HepG2 (cell line): Measurements from ENCODE around the gene DNAJC2. TPM values are rescaled to one million over a fixed set of nuclear protein-coding genes. Genes with fewer than 3 reads are reported as not detected.

Source experiments
- CERS6 ChIP-seq: sonication (generic); formaldehyde crosslinking; IDR thresholded peaks from 2 replicates; pipeline ENCODE4 v1.5.0; 2020; ENCODE audit warnings: missing genetic modification reagents
- CHCHD3 ChIP-seq: sonication (generic); formaldehyde crosslinking; IDR thresholded peaks from 2 replicates; pipeline ENCODE4 v1.8.0; 2022; ENCODE audit warnings: mild to moderate bottlenecking, missing genetic modification reagents, moderate library complexity
- DRAP1 ChIP-seq: IDR thresholded peaks from 2 replicates; pipeline ENCODE4 v1.6.1; 2016; ENCODE audit warnings: missing genetic modification reagents, missing compliant biosample characterization
- GFI1 ChIP-seq: sonication (generic); formaldehyde crosslinking; IDR thresholded peaks from 2 replicates; pipeline ENCODE4 v1.5.0; 2020; ENCODE audit warnings: missing genetic modification reagents, mild to moderate bottlenecking, borderline replicate concordance
- HCFC1 ChIP-seq: fragments of 150-350 bp; IDR thresholded peaks from 2 replicates; pipeline ENCODE4 v1.6.1; 2014; ENCODE audit warnings: low read depth, low read length
- HDAC2 ChIP-seq: sonication (generic); formaldehyde crosslinking; IDR thresholded peaks from 2 replicates; pipeline ENCODE4 v1.4.0; 2020; ENCODE audit warnings: missing genetic modification reagents
- IRF2 ChIP-seq: IDR thresholded peaks from 2 replicates; pipeline ENCODE4 v1.6.1; 2018; ENCODE audit warnings: missing genetic modification reagents, missing compliant biosample characterization
- MIXL1 ChIP-seq: IDR thresholded peaks from 2 replicates; pipeline ENCODE4 v1.6.1; 2016
- MYC ChIP-seq: sonication (generic); formaldehyde crosslinking; IDR thresholded peaks from 2 replicates; pipeline ENCODE4 v1.9.0; 2021; ENCODE audit warnings: missing genetic modification reagents, borderline replicate concordance
- MYNN ChIP-seq: sonication (generic); formaldehyde crosslinking; IDR thresholded peaks from 2 replicates; pipeline ENCODE4 v1.4.0; 2020; ENCODE audit warnings: mild to moderate bottlenecking, low read depth, missing genetic modification reagents
- REPIN1 ChIP-seq: sonication (generic); formaldehyde crosslinking; IDR thresholded peaks from 2 replicates; pipeline ENCODE4 v1.8.0; 2022; ENCODE audit warnings: missing genetic modification reagents, low read depth, mild to moderate bottlenecking, borderline replicate concordance
- SIN3B ChIP-seq: fragments of 150-350 bp; IDR thresholded peaks from 2 replicates; pipeline ENCODE4 v1.6.1; 2014; ENCODE audit warnings: low read length
- SMC3 ChIP-seq: IDR thresholded peaks from 2 replicates; pipeline ENCODE4 v1.6.1; 2011; ENCODE audit warnings: low read length, improper control_type of control experiment
- TBX2 ChIP-seq: sonication (generic); formaldehyde crosslinking; IDR thresholded peaks from 2 replicates; pipeline ENCODE4 v1.5.0; 2020; ENCODE audit warnings: missing genetic modification reagents, mild to moderate bottlenecking, borderline replicate concordance
- ZBTB1 ChIP-seq: sonication (generic); formaldehyde crosslinking; IDR thresholded peaks from 2 replicates; pipeline ENCODE4 v1.4.0; 2020; ENCODE audit warnings: missing genetic modification reagents, borderline replicate concordance
- ZBTB26 ChIP-seq: IDR thresholded peaks from 2 replicates; pipeline ENCODE4 v1.6.1; 2016; ENCODE audit warnings: missing compliant biosample characterization, missing genetic modification reagents, borderline replicate concordance
- ZNF18 ChIP-seq: sonication (generic); formaldehyde crosslinking; IDR thresholded peaks from 2 replicates; pipeline ENCODE4 v1.8.0; 2022; ENCODE audit warnings: mild to moderate bottlenecking, missing genetic modification reagents; ENCODE audit not compliant: insufficient replicate concordance
- ZNF414 ChIP-seq: sonication (generic); formaldehyde crosslinking; IDR thresholded peaks from 2 replicates; pipeline ENCODE4 v1.5.0; 2020; ENCODE audit warnings: missing genetic modification reagents
- ZNF512 ChIP-seq: sonication (generic); formaldehyde crosslinking; IDR thresholded peaks from 2 replicates; pipeline ENCODE4 v1.4.0; 2020; ENCODE audit warnings: mild to moderate bottlenecking, missing genetic modification reagents
- ZNF724P ChIP-seq: sonication (generic); formaldehyde crosslinking; IDR thresholded peaks from 2 replicates; pipeline ENCODE4 v1.8.0; 2022; ENCODE audit warnings: missing genetic modification reagents, borderline replicate concordance
- ZNF816 ChIP-seq: sonication (generic); formaldehyde crosslinking; IDR thresholded peaks from 2 replicates; pipeline ENCODE4 v1.8.0; 2022; ENCODE audit warnings: missing genetic modification reagents, mild to moderate bottlenecking, borderline replicate concordance
- ZSCAN22 ChIP-seq: sonication (generic); formaldehyde crosslinking; IDR thresholded peaks from 2 replicates; pipeline ENCODE4 v1.4.0; 2020; ENCODE audit warnings: mild to moderate bottlenecking, missing genetic modification reagents
- ZSCAN29 ChIP-seq: sonication (generic); formaldehyde crosslinking; conservative IDR thresholded peaks from 2 replicates; pipeline ENCODE4 v1.4.0; 2020; ENCODE audit warnings: mild to moderate bottlenecking, missing genetic modification reagents
- polyA plus RNA-seq, 8 experiments: library from polyadenylated mRNA; depleted of rRNA in 3 of 8; stranded (reverse) in 7 of 8; unstranded in 1 of 8; fragments of >200 nt; fragmentation: Illumina TruSeq in 4 of 8; extraction: Trizol in 4 of 8; gene quantifications; 2 replicates each; pipeline versions ENCODE4 v1.2.1 to v1.2.3, GENCODE V29; 2011 to 2016; ENCODE audit warnings: low read depth in 4 of 8, missing spikeins in 1 of 8, mixed read lengths in 1 of 8; ENCODE audit not compliant: insufficient read depth in 1 of 8
- total RNA-seq, 5 experiments: library from RNA; depleted of rRNA; stranded (reverse); fragments of >200 nt; fragmentation: Illumina TruSeq; extraction: Trizol; gene quantifications; 2 replicates each; pipeline ENCODE4 v1.2.3, GENCODE V29; 2016; ENCODE audit warnings: low read depth in 1 of 5

Gene DNAJC2
- total and polyA plus RNA-seq, 2 of the 13 experiments (the other 11 are each of a cell fraction or from before 2014, with no cell fraction given): 19.6 to 42.0 TPM

GRCh38 chr7:103344453-103345149 lies at the start of gene DNAJC2 (continued):
- TF ChIP-seq ZBTB26 (CRISPR knock-in tag): peak; percentile 79; the same call in 1 of the 2 replicates
- peak; percentile 80 for TF ChIP-seq ZNF18
- no peak for TF ChIP-seq SMC3
- TF ChIP-seq GFI1 (CRISPR knock-in tag): peak; percentile 73; the same call in 1 of the 2 replicates
- peak; percentile 79 for TF ChIP-seq DRAP1
- TF ChIP-seq ZSCAN29: no peak
- no peak for TF ChIP-seq CERS6 (CRISPR knock-in tag)
- TF ChIP-seq ZNF512: no peak
- peak; percentile 74; the same call in 1 of the 2 replicates for TF ChIP-seq ZSCAN22 (CRISPR knock-in tag)
- peak; percentile 72; the same call in 1 of the 2 replicates for TF ChIP-seq CHCHD3 (CRISPR knock-in tag)
- TF ChIP-seq MYNN (CRISPR knock-in tag): peak; percentile 43; the same call in 1 of the 2 replicates
- TF ChIP-seq IRF2 (CRISPR knock-in tag): peak; percentile 96
- peak; percentile 73; the same call in 1 of the 2 replicates for TF ChIP-seq ZBTB1 (CRISPR knock-in tag)
- peak; percentile 73 for TF ChIP-seq HCFC1
- peak; percentile 91 for TF ChIP-seq SIN3B
- TF ChIP-seq MIXL1 (CRISPR knock-in tag): peak; percentile 92
- peak; percentile 76 for TF ChIP-seq TBX2
- TF ChIP-seq ZNF816 (CRISPR knock-in tag): 0 out of 2 replicates have a peak, but pooled peaks have one; percentile 66
- peak; percentile 69; the same call in 1 of the 2 replicates for TF ChIP-seq ZNF724P
- peak; percentile 87 for TF ChIP-seq HDAC2 (CRISPR knock-in tag)
- peak; percentile 95 for TF ChIP-seq MYC
- TF ChIP-seq ZNF414 (CRISPR knock-in tag): peak; percentile 99
- peak; percentile 74; the same call in 1 of the 2 replicates for TF ChIP-seq REPIN1 (CRISPR knock-in tag)
